Eye (tissue), 1 donor: Measurements from ENCODE around the gene RRBP1.

Source experiments
- DNase-seq: peaks from one replicate; pipeline ENCODE4 v3.0.0-alpha.2; 2015

Gene RRBP1, protein sequence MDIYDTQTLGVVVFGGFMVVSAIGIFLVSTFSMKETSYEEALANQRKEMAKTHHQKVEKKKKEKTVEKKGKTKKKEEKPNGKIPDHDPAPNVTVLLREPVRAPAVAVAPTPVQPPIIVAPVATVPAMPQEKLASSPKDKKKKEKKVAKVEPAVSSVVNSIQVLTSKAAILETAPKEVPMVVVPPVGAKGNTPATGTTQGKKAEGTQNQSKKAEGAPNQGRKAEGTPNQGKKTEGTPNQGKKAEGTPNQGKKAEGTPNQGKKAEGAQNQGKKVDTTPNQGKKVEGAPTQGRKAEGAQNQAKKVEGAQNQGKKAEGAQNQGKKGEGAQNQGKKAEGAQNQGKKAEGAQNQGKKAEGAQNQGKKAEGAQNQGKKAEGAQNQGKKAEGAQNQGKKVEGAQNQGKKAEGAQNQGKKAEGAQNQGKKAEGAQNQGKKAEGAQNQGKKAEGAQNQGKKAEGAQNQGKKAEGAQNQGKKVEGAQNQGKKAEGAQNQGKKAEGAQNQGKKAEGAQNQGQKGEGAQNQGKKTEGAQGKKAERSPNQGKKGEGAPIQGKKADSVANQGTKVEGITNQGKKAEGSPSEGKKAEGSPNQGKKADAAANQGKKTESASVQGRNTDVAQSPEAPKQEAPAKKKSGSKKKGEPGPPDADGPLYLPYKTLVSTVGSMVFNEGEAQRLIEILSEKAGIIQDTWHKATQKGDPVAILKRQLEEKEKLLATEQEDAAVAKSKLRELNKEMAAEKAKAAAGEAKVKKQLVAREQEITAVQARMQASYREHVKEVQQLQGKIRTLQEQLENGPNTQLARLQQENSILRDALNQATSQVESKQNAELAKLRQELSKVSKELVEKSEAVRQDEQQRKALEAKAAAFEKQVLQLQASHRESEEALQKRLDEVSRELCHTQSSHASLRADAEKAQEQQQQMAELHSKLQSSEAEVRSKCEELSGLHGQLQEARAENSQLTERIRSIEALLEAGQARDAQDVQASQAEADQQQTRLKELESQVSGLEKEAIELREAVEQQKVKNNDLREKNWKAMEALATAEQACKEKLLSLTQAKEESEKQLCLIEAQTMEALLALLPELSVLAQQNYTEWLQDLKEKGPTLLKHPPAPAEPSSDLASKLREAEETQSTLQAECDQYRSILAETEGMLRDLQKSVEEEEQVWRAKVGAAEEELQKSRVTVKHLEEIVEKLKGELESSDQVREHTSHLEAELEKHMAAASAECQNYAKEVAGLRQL (N-terminal part only)

DNA sequence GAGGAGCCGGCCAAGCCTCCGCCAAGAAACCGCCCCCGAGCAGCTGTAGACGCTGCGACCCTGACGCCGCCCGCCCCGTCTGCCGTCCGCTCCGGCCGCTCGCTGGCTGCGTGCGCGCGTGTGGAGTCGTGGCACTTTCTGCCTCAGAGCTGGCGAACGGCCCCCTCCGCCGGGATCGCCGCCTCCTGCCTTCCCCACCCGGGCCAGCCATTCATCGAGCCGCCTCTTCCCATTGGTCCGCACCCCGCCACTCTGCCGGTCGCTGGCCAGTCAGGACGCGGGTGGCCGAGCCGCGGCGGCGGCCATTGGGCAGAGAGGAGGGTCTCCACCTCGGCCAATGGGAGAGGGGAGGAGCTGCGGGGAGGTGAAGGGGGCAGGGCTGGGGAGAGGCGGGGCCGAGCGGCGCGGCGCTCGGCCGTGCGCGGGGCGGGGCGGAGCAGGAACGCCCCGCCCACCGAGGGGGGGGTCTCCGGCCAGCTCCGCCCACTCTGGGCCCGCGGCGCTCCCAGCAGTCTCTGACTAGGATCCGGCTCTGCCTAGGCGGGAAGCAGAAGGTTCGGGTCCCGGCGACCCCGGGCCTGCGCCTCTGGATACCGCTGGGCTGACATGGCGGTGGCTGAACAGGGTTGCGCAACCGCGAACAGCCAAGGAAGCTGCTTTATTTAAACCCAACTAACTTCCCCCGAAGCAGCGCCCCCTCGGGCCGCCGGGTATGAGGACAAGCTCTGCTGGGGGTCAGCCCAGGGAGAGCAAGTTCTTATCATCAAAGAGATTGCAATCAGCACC, at the start of gene RRBP1:
Gene RRBP1, minus strand, starts transcription at position 140 of the 786 bp plus-strand sequence. CDS start 21,735 bp downstream, outside the sequence.
- peak; percentile 98 for DNase-seq

DNA sequence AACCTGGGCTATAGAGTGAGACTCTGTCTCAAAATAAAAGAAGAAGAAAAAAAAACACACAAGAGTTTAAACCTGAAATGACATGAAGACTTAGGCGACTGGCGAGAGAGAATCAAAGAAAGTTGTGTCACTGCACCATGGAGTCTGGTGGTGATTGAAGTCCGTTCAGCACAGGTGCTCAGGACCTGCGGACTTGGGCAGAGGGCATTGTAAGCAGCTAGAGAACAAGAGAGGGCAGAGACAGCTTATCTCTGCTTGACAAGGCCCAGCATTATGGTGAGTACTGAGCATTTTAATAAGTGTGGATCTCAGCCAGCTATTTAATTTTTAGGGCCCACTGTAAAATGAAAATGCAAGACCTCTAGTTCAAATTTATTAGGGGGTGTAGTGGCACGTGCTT, 49.2 kb upstream of the RRBP1 start:
- no peak for DNase-seq

DNA sequence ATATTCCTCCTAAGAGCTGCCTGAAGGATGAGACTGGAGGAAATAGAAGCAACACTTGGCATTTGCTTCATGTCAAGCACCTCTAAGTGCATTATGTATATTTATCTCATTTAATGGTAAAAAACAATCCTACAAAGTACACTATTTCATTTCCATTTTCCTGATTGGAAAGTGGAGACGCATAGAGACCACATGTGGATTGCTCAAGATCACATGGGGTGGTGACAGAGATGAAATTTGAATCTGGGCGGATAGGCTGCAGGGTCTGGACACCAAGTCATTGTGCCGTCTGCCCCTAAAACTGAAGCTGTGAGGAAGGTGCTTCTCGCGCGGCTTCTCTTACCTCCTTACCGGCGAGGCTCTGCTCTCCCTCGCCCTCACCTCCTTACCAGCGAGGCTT, 48.0 kb upstream of the RRBP1 start:
- DNase-seq, result no peak

DNA sequence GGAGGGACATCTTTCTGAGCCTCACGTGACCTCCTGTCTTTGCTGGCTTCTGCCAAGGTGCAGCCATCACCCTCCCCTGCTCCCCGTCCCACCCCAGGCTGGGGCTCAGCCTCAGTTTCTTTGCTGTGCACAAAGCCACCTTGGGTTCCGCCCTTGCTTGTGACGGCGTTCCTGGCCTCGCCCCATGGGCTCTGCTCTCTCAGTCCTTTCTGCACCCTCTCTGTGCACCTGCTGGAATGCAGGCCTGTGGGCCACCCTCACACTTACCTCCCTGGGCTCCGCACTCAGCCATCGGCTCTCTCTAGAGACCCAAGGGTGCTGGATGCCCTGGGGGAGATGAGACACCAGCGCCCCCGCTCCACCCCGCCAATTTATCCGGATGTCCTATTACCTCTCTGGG, 46.0 kb upstream of the RRBP1 start:
- DNase-seq, result no peak

DNA sequence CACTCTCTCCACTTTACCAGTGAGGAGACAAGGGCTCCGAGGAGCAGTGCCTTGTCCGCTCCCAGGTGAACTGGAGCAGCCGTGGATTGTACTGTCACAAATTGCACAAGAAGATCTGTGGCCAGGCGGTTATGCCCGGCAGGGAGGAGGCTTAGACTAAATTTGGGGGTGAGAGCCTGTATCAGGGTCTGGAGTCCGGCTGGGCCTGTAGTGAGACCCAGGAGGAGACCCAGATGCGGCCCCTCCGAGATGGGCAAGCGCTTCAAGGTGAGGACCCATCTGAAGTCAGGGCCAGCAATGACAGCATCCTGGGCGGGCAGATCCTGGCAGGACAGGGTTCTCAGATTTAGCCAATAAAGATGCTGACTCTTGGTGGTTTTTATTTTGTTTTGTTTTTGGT, 45.3 kb upstream of the RRBP1 start:
- DNase-seq, result no peak

DNA sequence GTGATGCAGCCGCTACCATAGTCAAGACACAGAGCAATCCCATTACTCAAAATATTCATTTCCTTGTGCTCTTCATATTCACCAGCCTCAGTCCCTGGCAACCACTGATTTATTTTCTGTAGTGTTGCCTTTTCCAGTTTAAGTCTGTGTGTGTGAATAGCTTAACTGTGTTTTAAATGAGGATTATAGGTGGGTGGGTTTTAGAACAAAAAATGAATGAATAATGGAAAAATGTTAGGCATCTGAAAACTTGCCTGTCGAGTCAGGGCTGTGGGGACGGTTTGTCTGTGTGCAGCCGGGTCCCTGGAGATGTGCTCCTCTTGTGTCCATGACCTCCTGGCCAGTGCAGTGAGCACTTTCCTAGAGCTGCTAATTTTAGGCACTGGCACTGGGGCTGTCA, 44.9 kb upstream of the RRBP1 start:
- DNase-seq, result no peak

DNA sequence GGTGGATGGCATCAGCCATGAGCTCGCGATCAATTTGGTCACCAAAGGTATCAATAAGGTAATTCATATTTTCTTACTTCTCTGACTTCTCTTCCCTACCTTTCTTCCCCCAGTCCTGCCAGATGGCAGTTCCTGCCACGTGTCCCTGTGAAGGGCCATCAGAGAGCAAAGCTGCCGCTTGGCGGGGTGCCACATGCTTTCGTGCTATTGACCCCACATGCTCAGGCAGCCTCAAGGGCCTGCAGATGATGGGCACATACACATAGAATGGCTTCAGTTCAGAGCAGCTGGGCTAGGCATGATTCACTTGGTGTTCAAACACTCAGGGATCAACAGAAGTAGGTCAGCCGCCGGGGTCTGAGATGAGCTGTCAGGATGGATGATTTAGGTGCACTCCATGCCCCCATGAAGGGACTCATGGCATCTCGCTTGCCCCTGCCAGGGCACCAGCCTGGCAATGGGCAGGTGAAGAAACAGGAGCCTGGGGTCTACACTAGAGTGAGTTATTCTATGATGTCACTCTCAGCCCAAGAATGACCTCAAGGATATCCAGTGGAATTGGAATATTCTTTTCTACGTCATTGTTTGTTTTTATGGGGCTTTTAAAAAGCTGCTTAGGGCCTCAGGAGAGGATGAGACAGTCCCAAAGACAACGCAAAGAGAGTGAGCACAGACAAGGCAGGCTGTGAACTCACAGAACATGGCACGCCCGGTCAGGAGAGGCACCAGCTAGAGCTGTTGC, 43.2 kb upstream of the RRBP1 start:
- DNase-seq, result peak; percentile 28

DNA sequence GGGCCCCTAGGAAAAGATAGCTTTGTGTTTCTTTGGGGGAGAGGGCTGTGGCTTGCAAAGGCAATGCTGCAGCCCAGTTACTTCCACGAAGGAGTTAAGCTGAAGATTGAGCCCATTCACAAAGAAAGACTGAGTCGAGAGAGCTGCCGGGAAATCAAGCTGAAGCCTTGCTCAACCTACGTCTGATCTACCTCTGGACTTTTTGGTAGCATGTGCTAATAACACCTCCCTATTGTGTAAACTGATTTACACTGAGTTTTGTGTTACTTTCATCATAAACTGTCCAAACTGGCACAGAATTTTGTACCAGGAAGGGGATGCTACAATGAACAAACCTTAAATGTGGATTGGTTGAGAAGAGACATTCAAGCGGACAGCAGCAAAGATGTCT, 41.3 kb upstream of the RRBP1 start:
- no peak for DNase-seq

DNA sequence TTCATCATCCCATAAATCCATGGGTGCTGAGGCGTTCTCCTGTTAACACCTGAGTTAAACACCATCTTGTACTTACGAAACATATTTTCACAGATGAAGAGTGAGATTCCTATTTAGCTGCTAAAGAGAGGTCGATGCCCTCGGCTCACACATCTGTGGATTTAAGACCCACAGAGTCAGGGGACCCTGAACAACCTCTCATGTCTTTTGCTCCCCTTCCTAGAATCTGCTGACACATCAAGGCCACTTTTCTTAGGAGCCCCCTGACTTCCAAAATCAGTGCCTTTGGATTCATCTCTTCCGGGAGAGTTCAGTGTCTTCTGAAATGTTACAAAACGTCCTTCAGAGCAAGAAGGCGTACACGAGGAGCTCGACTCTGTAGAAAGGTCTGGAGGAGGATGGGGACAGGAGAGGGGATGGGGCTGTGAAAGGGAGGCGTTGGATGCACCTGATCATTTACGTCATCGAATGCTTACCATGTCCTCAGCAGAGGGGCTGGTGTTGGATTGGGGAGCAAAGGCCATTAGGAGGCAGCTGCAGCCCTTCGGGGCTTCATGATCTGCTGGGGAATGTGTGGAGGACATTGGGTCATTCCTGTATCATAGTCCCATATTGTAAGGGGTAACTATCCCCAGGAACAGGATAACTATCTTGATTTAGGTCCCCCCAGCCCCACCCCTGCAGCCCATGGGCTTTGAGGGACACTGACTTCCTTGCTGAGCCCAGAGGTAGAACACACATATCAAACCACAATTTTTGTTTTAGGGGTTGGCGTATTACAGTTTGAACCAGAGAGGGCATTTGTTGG, 40.7 kb upstream of the RRBP1 start:
- no peak for DNase-seq

DNA sequence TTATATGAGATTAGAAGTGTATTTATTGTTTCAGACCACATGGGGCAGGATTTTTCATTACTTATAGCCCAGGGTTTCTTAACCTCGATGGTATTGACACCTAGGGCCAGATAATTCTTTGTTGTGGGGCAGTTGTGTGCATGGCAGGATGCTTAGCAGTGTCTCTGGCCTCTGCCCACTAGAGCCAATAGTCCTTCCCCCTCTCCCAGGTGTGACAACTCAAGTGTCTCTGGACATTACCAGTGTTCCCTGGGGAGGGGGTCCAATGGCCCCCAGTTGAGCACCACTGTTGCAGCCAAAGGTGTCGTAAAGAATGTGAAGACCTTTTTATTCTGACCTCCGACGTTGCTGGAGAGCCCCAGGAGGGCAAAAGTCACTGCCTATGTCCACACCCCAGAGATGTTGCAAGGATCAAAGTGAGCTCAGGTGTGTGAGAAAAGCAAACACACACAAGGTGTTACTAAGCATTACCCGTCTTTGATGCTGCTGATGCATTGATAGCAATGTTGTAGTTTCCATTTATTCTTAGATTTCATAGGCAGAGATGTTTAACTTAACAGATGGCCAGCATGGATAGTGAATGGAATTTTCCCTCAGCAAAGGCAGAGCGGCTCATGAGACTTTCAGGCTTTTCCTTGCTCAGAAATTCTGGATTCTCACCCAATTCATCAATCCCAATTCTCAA, 39.9 kb upstream of the RRBP1 start:
- no peak for DNase-seq

DNA sequence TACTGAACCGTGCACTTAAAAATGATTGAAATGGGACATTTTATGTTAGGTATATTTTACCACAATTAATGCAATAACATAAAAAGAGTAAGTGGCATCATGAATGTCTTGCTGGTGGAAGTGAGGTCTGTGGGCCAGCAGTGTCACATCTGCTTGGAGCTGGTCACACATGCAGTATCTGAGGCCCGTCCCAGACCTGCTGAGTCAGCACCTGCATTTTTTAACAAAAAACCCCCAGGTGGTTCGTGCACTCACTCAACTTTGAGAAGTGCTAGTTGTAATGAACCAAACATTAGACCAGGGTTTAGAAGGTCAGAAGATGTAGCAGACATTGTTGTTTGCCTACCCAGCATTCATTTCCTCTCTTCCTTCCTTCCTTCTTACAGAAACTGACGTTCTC, 38.7 kb upstream of the RRBP1 start:
- DNase-seq, result no peak

DNA sequence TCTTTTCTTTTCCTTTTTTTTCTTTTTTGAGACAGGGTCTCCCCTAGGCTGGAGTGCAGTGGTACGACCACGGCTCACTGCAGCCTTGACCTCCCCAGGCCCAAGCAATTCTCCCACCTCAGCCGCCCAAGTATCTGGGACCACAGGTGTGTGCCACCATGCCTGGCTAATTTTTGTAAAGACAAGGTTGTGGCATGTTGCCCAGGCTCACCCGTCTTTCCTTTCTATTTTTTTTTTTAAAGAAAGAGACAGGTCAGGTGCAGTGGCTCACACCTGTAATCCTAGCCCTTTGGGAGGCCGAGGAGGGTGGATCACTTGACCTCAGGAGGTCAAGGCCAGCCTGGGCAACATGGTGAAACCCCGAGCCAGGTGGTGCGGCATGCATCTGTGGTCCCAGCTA, 34.3 kb upstream of the RRBP1 start:
- no peak for DNase-seq

DNA sequence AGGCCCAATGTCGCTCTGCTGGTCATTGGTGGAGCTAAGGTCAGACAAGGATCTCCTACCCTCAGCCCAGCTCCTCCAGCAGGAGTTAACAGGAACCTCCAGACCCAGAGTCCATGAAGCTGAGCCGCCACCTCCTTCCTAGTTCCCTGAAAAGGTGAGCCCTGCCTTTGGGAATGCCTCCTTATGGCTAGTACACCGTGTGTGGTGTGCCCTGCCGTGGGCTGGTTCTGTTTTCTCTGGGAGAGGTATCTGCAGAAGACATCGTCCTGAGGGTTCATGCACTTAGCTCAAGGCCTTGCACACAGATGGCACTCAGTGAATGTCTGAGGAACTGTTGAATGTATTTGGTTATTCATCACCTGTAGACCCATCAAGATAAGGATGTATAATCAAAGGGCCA, 33.0 kb upstream of the RRBP1 start:
- no peak for DNase-seq

DNA sequence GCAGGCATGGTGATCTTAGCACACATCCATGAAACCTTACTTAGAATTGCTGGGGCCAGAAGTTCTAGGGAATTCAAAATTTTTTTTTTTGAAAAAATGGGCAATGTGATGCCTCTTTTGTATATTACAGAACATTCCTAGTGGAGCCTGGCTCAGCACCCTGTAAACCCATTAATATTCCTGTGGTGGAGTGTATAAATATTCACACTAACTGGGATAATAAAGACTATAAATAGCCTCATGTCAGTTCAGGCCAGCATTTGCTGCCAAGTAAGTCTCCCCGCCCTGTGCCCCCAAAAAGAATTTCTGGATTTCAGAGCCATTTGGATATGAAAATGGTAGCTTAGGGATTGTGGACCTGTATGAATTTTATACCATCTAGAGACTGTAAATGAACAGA, 32.6 kb upstream of the RRBP1 start:
- no peak for DNase-seq

DNA sequence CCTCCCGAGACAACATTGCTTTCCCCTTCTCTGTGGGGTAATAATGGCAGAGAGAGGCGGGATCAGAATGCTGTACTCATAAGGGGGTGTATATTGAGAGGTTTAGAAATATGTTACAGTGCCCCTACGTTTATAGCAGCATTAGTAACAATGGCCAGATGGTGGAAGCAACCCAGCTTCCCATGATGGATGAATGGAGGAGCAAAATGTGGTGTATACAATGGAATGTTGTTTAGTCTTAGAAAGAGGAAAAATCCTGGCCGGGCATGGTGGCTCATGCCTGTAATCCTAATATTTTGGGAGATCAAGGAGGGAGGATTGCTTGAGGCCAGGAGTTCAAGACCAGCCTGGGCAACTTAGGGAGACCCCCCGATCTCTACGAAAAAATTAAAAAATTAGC, 30.7 kb upstream of the RRBP1 start:
- DNase-seq, result no peak

DNA sequence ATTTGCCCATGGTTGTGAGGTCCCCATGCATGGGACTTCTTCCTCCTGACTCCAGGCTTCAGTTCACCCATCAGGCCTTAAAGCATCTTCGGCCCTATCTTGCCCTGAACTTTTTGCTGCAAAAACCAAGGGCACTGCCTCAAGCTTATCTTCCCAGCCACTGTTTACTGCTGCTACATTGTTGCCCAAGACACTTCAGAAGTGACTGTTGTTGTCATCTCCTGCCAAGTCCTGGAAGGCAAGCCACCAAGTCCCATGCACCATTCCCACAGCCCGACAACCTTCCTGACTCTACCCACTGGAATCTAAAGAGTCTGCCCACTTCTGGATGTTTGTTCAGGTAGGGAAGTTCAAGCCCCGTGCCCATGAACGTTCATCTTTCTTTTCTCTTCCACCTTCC, 30.2 kb upstream of the RRBP1 start:
- DNase-seq, result no peak

DNA sequence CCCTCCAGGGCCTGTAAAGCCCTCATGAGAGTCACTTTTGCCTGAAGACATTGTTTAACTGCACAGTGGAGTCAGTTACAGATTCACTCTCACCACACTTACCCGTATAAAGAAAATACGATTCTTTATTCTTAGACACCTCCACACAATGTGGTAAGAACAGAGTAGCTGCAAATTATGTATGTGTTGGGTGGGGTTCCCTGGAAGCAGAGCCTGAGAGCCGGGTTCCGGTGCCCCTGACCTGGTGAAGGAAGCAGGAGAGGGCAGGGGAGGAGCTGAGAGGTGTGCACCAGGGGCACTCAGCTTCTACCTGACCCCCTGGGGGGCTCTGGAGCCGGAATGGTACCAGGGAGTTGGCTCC, 29.2 kb upstream of the RRBP1 start:
- no peak for DNase-seq

DNA sequence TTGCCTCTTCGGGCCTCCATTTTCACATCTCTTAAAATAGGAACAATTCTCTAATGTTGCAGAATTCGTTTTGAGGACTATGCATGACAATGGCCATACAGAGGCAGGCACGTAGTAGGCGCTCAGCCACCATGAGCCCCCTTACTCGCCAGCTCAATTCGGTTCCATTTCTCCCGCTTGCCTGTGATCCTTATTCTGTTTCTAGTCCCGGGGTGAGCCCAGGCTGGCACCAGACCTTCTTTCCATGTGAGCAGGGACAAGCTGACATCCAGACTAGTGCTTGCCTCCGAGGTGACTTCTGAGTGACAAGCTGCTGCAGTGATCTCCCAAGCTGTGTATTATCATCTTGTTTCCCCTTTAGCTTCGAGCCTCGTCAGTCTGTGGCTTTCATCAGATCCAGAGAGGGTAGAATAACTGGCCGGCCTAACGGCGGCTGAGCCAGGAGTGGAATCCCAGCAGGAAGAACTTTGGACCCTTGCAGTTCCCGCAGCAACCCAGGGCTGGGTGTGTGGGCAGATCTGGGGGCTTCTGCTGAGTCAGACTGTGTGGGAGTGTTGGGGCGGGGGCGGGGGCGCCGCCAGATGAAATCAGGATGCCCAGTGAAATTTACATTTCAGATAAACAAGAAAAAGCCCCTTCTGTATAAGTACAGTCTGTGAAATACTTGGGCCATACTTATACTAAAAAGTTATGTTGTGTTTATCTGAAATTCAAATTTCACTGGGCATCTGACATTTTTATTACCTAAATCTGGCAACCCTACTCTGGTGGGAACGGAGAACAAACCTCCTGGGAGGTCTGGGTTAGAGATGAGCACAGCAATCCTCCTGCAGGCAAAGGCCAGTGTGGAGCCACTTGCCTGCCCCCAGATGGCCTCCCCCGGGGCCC, 28.6 kb upstream of the RRBP1 start:
- DNase-seq, result no peak
